NT2/D1 (cell line): ENCODE results near the gene PROK1.

Experiments
- DNase-seq: peaks from one replicate; pipeline ENCODE4 v3.0.0-alpha.2; 2011; ENCODE audit warnings: low read depth, low spot score
- H3K27me3 ChIP-seq: 2 replicates; pipeline ENCODE4 v1.6.0; 2011; ENCODE audit warnings: mild to moderate bottlenecking; ENCODE audit not compliant: insufficient read length, insufficient read depth
- H3K36me3 ChIP-seq: 2 replicates; pipeline ENCODE4 v1.6.1; 2011; ENCODE audit warnings: mild to moderate bottlenecking, low read length, mixed read lengths; ENCODE audit not compliant: insufficient read depth, insufficient read length
- H3K4me1 ChIP-seq: 2 replicates; pipeline ENCODE4 v1.5.1; 2011; ENCODE audit not compliant: insufficient read depth, insufficient read length
- H3K4me3 ChIP-seq: 2 replicates; pipeline ENCODE4 v1.5.1; 2011; ENCODE audit warnings: low read depth; ENCODE audit not compliant: insufficient read length
- H3K9ac ChIP-seq: 2 replicates; pipeline ENCODE4 v1.6.0; 2011; ENCODE audit warnings: low read depth; ENCODE audit not compliant: insufficient read length
- H3K9me3 ChIP-seq: 2 replicates; pipeline ENCODE4 v1.5.1; 2011; ENCODE audit warnings: mild to moderate bottlenecking, low read length; ENCODE audit not compliant: insufficient read depth
- SUZ12 ChIP-seq: IDR thresholded peaks from 2 replicates; pipeline ENCODE4 v1.6.1; 2011; ENCODE audit not compliant: insufficient read length, insufficient read depth; ENCODE audit errors: extremely low read depth
- YY1 ChIP-seq: IDR thresholded peaks from 2 replicates; pipeline ENCODE4 v1.6.1; 2011; ENCODE audit not compliant: insufficient read length, insufficient read depth
- ZNF274 ChIP-seq: IDR thresholded peaks from 2 replicates; pipeline ENCODE4 v1.6.1; 2011; ENCODE audit warnings: mild to moderate bottlenecking, low read depth, low read length

PROK1 gene

GRCh38 chr1:110504226-110504625, 53.3 kb downstream of the PROK1 start:
- no peaks in the 10 kb centered on the region for H3K27me3 ChIP-seq
- no peaks in the 10 kb centered on the region for H3K9me3 ChIP-seq
- DNase-seq, result no peak

DNA sequence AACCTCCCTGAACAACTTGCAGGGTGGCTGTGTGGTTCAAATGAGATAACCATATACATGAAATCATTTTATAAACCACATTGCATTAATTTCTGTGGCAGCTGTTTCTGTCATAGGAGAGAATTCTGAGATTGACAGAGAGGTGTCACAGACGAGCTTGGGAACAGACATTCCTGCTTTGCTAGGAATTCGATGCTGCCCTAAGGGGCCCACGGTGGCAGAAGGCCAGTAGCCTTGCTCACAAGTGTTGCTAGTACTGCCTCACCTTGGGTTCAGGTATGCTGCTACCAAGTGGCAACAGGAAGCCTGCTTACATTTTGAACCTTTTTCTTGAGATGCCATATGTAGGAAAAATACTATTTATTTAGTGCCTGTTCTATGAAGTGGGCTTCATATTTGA, 54.6 kb downstream of the PROK1 start:
- no peaks in the 10 kb centered on the region for H3K27me3 ChIP-seq
- no peak overlapping the region for H3K4me3 ChIP-seq
- no peaks in the 10 kb centered on the region for H3K9me3 ChIP-seq
- H3K9ac ChIP-seq, result no peak overlapping the region
- no peak for DNase-seq
- TF ChIP-seq SUZ12, result no peak
- no peak for TF ChIP-seq ZNF274
- TF ChIP-seq YY1, result no peak
- peaks cover 10% of the 10 kb centered on the region for H3K4me1 ChIP-seq
- no peaks in the 10 kb centered on the region for H3K36me3 ChIP-seq

More at GRCh38 chr1:110504226-110504625, 53.3 kb downstream of the PROK1 start:
- Histone ChIP-seq H3K36me3 (no peaks in the 10 kb centered on the region), H3K4me1 (peaks cover 10% of the 10 kb centered on the region), H3K4me3 (no peak overlapping the region), H3K9ac (no peak overlapping the region)
- TF ChIP-seq ZNF274 (no peak), YY1 (no peak), SUZ12 (no peak)

DNA sequence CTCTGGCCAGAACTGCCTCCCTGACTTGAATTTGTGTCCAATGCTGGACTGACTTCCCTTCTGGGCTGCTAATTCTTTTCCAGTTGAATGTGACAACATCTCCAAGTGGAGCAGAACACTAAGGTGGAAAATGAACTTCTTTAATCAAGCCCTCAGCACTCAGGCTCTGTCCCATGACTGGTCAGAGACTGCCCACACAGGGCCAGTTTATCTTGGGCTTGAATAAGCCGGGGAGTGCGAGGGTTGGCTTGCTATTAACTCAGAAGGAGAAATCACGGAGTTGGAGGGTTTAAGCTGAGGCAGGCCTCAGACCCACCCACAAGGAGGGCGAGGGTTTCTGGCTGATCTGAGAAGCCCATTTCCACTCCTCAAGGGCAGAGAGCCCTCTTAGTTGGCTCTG, 55.6 kb downstream of the PROK1 start:
- H3K9me3 ChIP-seq, result no peaks in the 10 kb centered on the region
- H3K9ac ChIP-seq, result no peak overlapping the region
- no peaks in the 10 kb centered on the region for H3K27me3 ChIP-seq
- H3K4me1 ChIP-seq, result peaks cover 10% of the 10 kb centered on the region
- H3K36me3 ChIP-seq, result no peaks in the 10 kb centered on the region
- H3K4me3 ChIP-seq, result no peak overlapping the region
- no peak for TF ChIP-seq YY1
- no peak for TF ChIP-seq SUZ12
- no peak for TF ChIP-seq ZNF274
- no peak for DNase-seq
